Measurements from ENCODE around the gene WWOX. TPM values are rescaled to one million over a fixed set of nuclear protein-coding genes. Genes with fewer than 3 reads are reported as not detected.

WWOX gene
- total RNA-seq, 4 donors from 2014 or later, result 12.9 to 53.5 (median 25.6) TPM

- no peak overlapping the region for H3K27ac ChIP-seq
- TF ChIP-seq CTCF (IDR thresholded peaks at IDR 0.05), result no peak
- H3K9me3 ChIP-seq, result no peaks in the 10 kb centered on the region
- WGBS, 2 donors (ENCODE audit: low coverage in 1 of 2), result no CpG with 5 or more reads among the region's 9 CpGs
- no peaks in the 10 kb centered on the region for H3K36me3 ChIP-seq
- H3K4me1 ChIP-seq, result no peaks in the 10 kb centered on the region
- ATAC-seq, result no peak
- no peak overlapping the region for H3K4me3 ChIP-seq
- no peaks in the 10 kb centered on the region for H3K27me3 ChIP-seq
Observed at GRCh38 chr16:78348886-78349285, 249.4 kb downstream of the WWOX start.

- Histone ChIP-seq H3K36me3 (no peaks in the 10 kb centered on the region), H3K4me3 (no peak overlapping the region), H3K27ac (no peak overlapping the region), H3K4me1 (no peaks in the 10 kb centered on the region), H3K27me3 (no peaks in the 10 kb centered on the region), H3K9me3 (no peaks in the 10 kb centered on the region)
- 60 to 89% methylated on average over 1 of the region's 1 CpG for WGBS, 2 donors (ENCODE audit: low coverage in 1 of 2)
- ATAC-seq, result no peak
- TF ChIP-seq POLR2A (IDR thresholded peaks at IDR 0.05) (no peak), EP300 (IDR thresholded peaks at IDR 0.05) (no peak), CTCF (IDR thresholded peaks at IDR 0.05) (no peak), POLR2AphosphoS5 (IDR thresholded peaks at IDR 0.05) (no peak)
Observed at GRCh38 chr16:78352184-78352583, 252.7 kb downstream of the WWOX start.

- Histone ChIP-seq H3K36me3 (no peaks in the 10 kb centered on the region), H3K9me3 (no peaks in the 10 kb centered on the region), H3K27me3 (no peaks in the 10 kb centered on the region), H3K4me1 (no peaks in the 10 kb centered on the region), H3K27ac (no peak overlapping the region), H3K4me3 (no peak overlapping the region)
- 67 to 70% methylated on average over 6 to 9 of the region's 9 CpGs for WGBS, 2 donors (ENCODE audit: low coverage in 1 of 2)
- TF ChIP-seq EP300 (IDR thresholded peaks at IDR 0.05) (no peak), CTCF (IDR thresholded peaks at IDR 0.05) (no peak), POLR2A (IDR thresholded peaks at IDR 0.05) (no peak), POLR2AphosphoS5 (IDR thresholded peaks at IDR 0.05) (no peak)
- ATAC-seq, result no peak
Observed at GRCh38 chr16:78353640-78354275, 254.3 kb downstream of the WWOX start.

- H3K4me3 ChIP-seq, result no peak overlapping the region
- H3K4me1 ChIP-seq, result peaks cover 0 to 13% (median 0%) of the 10 kb centered on the region in 3 donors
- no peak for TF ChIP-seq EP300 (IDR thresholded peaks at IDR 0.05)
- TF ChIP-seq CTCF (IDR thresholded peaks at IDR 0.05), result no peak
- no peak for TF ChIP-seq POLR2AphosphoS5 (IDR thresholded peaks at IDR 0.05)
- TF ChIP-seq POLR2A (IDR thresholded peaks at IDR 0.05), result no peak
- no peak overlapping the region for H3K27ac ChIP-seq
- H3K36me3 ChIP-seq, result no peaks in the 10 kb centered on the region
- ATAC-seq, result no peak
- H3K27me3 ChIP-seq, result no peaks in the 10 kb centered on the region
- no peaks in the 10 kb centered on the region for H3K9me3 ChIP-seq
- 50 to 66% methylated on average over 5 to 6 of the region's 6 CpGs for WGBS, 2 donors (ENCODE audit: low coverage in 1 of 2)
Observed at GRCh38 chr16:78362524-78363135, 263.2 kb downstream of the WWOX start.

Data from gastroesophageal sphincter (tissue), 4 donors.